Mesenchymal stem cell (in vitro differentiated cells and primary cell): ENCODE results near the gene USP15.
"Not testable (repeated sequence)": the region's sequence is repeated elsewhere in the genome, so short reads cannot be mapped to it uniquely, and the experiment has no call there.

Experiments
- DNase-seq: peaks from one replicate; pipeline ENCODE4 v3.0.0-alpha.2; 2013
- H2AFZ ChIP-seq: one replicate; pipeline ENCODE4 v1.6.1; 2013; ENCODE audit warnings: low read depth, mild to moderate bottlenecking, control low read depth, inconsistent platforms, low read length, moderate library complexity
- H2AK5ac ChIP-seq: 2 replicates; pipeline ENCODE4 v1.6.1; 2013; ENCODE audit warnings: low read length, moderate library complexity, mild to moderate bottlenecking, inconsistent platforms; ENCODE audit not compliant: severe bottlenecking
- H2BK120ac ChIP-seq: one replicate; pipeline ENCODE4 v1.6.1; 2013; ENCODE audit warnings: low read depth, mild to moderate bottlenecking, inconsistent platforms, low read length, moderate library complexity
- H2BK12ac ChIP-seq, 2 experiments: one replicate each; pipeline ENCODE4 v1.6.1; 2013; ENCODE audit warnings: inconsistent platforms in 2 of 2, low read length in 2 of 2, mild to moderate bottlenecking in 2 of 2, moderate library complexity in 2 of 2, control low read depth in 1 of 2
- H2BK15ac ChIP-seq: one replicate; pipeline ENCODE4 v1.6.1; 2013; ENCODE audit warnings: mild to moderate bottlenecking, low read depth, inconsistent platforms; ENCODE audit not compliant: poor library complexity, severe bottlenecking
- H2BK5ac ChIP-seq: 2 replicates; pipeline ENCODE4 v1.6.1; 2013; ENCODE audit warnings: low read depth, mild to moderate bottlenecking, low read length, control low read depth, inconsistent platforms; ENCODE audit not compliant: poor library complexity, severe bottlenecking
- H3K14ac ChIP-seq, 2 experiments: one replicate each; pipeline ENCODE4 v1.6.1; 2013; ENCODE audit warnings: inconsistent platforms in 2 of 2, low read length in 2 of 2, control low read depth in 1 of 2, mild to moderate bottlenecking in 1 of 2, moderate library complexity in 1 of 2
- H3K18ac ChIP-seq, 2 experiments: one replicate each; pipeline ENCODE4 v1.6.1; 2013; ENCODE audit warnings: inconsistent platforms in 2 of 2, low read length in 2 of 2, control low read depth in 1 of 2, low read depth in 1 of 2, mild to moderate bottlenecking in 1 of 2
- H3K23ac ChIP-seq, 2 experiments: one replicate each; pipeline ENCODE4 v1.6.1; 2013; ENCODE audit warnings: inconsistent platforms in 2 of 2, low read length in 2 of 2, mild to moderate bottlenecking in 2 of 2, moderate library complexity in 2 of 2, control low read depth in 1 of 2
- H3K27ac ChIP-seq: 2 replicates; pipeline ENCODE4 v1.5.1; 2013; ENCODE audit warnings: mild to moderate bottlenecking, moderate library complexity, low read length, control low read depth, inconsistent platforms; ENCODE audit not compliant: poor library complexity, severe bottlenecking
- H3K27me3 ChIP-seq, 2 experiments: 2 replicates each; pipeline versions ENCODE4 v1.6.1 to v1.7.0; 2013; ENCODE audit warnings: low read length in 2 of 2, mild to moderate bottlenecking in 2 of 2, moderate library complexity in 2 of 2, control low read depth in 1 of 2, inconsistent platforms in 1 of 2; ENCODE audit not compliant: control insufficient read depth in 1 of 2, insufficient read depth in 1 of 2
- H3K36me3 ChIP-seq, 2 experiments: 2 replicates each; pipeline versions ENCODE4 v1.6.1 to v1.7.0; 2013; ENCODE audit warnings: low read length in 2 of 2, control low read depth in 1 of 2, inconsistent platforms in 1 of 2, low read depth in 1 of 2, mild to moderate bottlenecking in 1 of 2; ENCODE audit not compliant: insufficient read depth in 2 of 2, control insufficient read depth in 1 of 2
- H3K4ac ChIP-seq, 2 experiments: one replicate each; pipeline ENCODE4 v1.6.1; 2013; ENCODE audit warnings: inconsistent platforms in 2 of 2, low read length in 2 of 2, mild to moderate bottlenecking in 2 of 2, moderate library complexity in 2 of 2, control low read depth in 1 of 2, low read depth in 1 of 2
- H3K4me1 ChIP-seq: 2 replicates; pipeline ENCODE4 v1.6.1; 2013; ENCODE audit warnings: low read depth, low read length, control low read depth; ENCODE audit not compliant: control insufficient read depth, insufficient read depth
- H3K4me2 ChIP-seq: 2 replicates; pipeline ENCODE4 v1.6.1; 2013; ENCODE audit warnings: low read length, mild to moderate bottlenecking, inconsistent platforms; ENCODE audit not compliant: poor library complexity, severe bottlenecking
- H3K4me3 ChIP-seq, 2 experiments: 2 replicates each; pipeline versions ENCODE4 v1.5.1 to v1.7.0; 2013; ENCODE audit warnings: low read length in 2 of 2, mild to moderate bottlenecking in 2 of 2, control low read depth in 1 of 2, low read depth in 1 of 2; ENCODE audit not compliant: insufficient read depth in 1 of 2
- H3K79me1 ChIP-seq: replicated peaks from 2 replicates; pipeline ENCODE4 v1.6.1; 2013; ENCODE audit warnings: mild to moderate bottlenecking, control low read depth, low read length, inconsistent platforms; ENCODE audit not compliant: poor library complexity, severe bottlenecking
- H3K9ac ChIP-seq: 2 replicates; pipeline ENCODE4 v1.7.0; 2013; ENCODE audit warnings: mild to moderate bottlenecking, low read length, moderate library complexity
- H3K9me3 ChIP-seq: 2 replicates; pipeline ENCODE4 v1.7.0; 2013; ENCODE audit warnings: mild to moderate bottlenecking, low read length; ENCODE audit not compliant: control insufficient read depth
- H4K8ac ChIP-seq: one replicate; pipeline ENCODE4 v1.6.1; 2013; ENCODE audit warnings: inconsistent platforms, mild to moderate bottlenecking, low read length, moderate library complexity
- H4K91ac ChIP-seq: one replicate; pipeline ENCODE4 v1.6.1; 2013; ENCODE audit warnings: mild to moderate bottlenecking, low read length, inconsistent platforms
- WGBS: methylation state at CpG from one replicate; pipeline ENCODE4 v1.1.7; 2013; ENCODE audit warnings: mixed read lengths; 5-methylcytosine and 5-hydroxymethylcytosine counted together

The USP15 gene

DNA sequence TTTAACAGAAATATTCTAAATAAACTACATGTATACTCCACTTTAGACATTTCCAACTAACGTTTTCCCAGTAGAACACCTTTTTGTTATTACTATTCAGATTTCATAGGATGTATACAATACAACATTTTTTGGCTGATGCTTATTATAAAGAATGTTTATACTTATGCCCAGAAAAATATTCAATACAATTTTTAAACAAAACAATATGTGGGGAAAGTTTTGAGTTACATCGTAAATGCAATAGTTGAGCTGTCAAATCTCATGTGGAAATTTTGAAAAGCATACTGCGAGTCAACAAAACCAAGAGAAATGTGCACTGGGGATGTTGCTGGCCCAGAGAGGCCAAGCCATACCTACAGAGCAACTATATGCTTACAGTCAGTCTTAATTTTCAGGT is 188.2 kb downstream of the USP15 start:
- WGBS = 90% methylated on average over 2 of the region's 3 CpGs
- H3K18ac ChIP-seq = no peak overlapping the region
- H3K23ac ChIP-seq = no peak overlapping the region
- H2BK12ac ChIP-seq = no peak overlapping the region
- no peak overlapping the region for H2AK5ac ChIP-seq
- no peak overlapping the region for H3K4me3 ChIP-seq
- no peaks in the 10 kb centered on the region for H3K79me1 ChIP-seq
- H2BK5ac ChIP-seq = no peak overlapping the region
- H3K27ac ChIP-seq = no peak overlapping the region
- H3K9me3 ChIP-seq = peaks cover 7% of the 10 kb centered on the region
- no peak overlapping the region for H2AFZ ChIP-seq
- H3K14ac ChIP-seq = no peak overlapping the region
- no peak overlapping the region for H2BK15ac ChIP-seq
- H4K8ac ChIP-seq = no peak overlapping the region
- no peak overlapping the region for H3K4me2 ChIP-seq
- no peak overlapping the region for H3K4ac ChIP-seq
- H3K4me1 ChIP-seq = no peaks in the 10 kb centered on the region
- DNase-seq = no peak
- no peaks in the 10 kb centered on the region for H3K36me3 ChIP-seq
- H3K9ac ChIP-seq = no peak overlapping the region
- H3K27me3 ChIP-seq = peaks cover 4 to 6% of the 10 kb centered on the region in 2 experiments
- H4K91ac ChIP-seq = no peak overlapping the region
- H2BK120ac ChIP-seq = no peak overlapping the region

GRCh38 chr12:62455429-62455828 is 195.2 kb downstream of the USP15 start:
- H3K36me3 ChIP-seq, H3K23ac ChIP-seq, H3K79me1 ChIP-seq, H2BK120ac ChIP-seq, H3K4me1 ChIP-seq, H2AK5ac ChIP-seq, H4K91ac ChIP-seq, H3K18ac ChIP-seq, H3K9me3 ChIP-seq, H3K4me3 ChIP-seq, H2BK15ac ChIP-seq, H3K27me3 ChIP-seq, H3K9ac ChIP-seq, H4K8ac ChIP-seq, H3K14ac ChIP-seq, H3K4me2 ChIP-seq, DNase-seq, H3K27ac ChIP-seq, H2BK5ac ChIP-seq, H2AFZ ChIP-seq, H2BK12ac ChIP-seq, H3K4ac ChIP-seq: not testable (repeated sequence)
- WGBS = 0% methylated on average over 1 of the region's 2 CpGs

GRCh38 chr12:62458626-62459025 is 198.4 kb downstream of the USP15 start:
- Histone ChIP-seq H2AFZ (no peak overlapping the region), H3K27me3 (no peaks in the 10 kb centered on the region), H2BK12ac (no peak overlapping the region), H2BK120ac (no peak overlapping the region), H3K9me3 (peaks cover 8% of the 10 kb centered on the region), H3K14ac (no peak overlapping the region), H3K18ac (no peak overlapping the region), H3K27ac (no peak overlapping the region), H3K4me2 (no peak overlapping the region), H3K23ac (no peak overlapping the region), H3K36me3 (no peaks in the 10 kb centered on the region), H4K91ac (no peak overlapping the region), H3K79me1 (no peaks in the 10 kb centered on the region), H2BK5ac (no peak overlapping the region), H3K4ac (no peak overlapping the region), H3K9ac (no peak overlapping the region), H2BK15ac (no peak overlapping the region), H4K8ac (no peak overlapping the region), H3K4me1 (no peaks in the 10 kb centered on the region), H3K4me3 (no peak overlapping the region), H2AK5ac (no peak overlapping the region)
- DNase-seq = no peak
- 96% methylated on average over 3 of the region's 3 CpGs for WGBS

GRCh38 chr12:62459976-62460375 is 199.8 kb downstream of the USP15 start:
- Histone ChIP-seq H3K27me3 (no peaks in the 10 kb centered on the region), H3K4me1 (no peaks in the 10 kb centered on the region)

More at GRCh38 chr12:62459976-62460375, 199.8 kb downstream of the USP15 start:
- Histone ChIP-seq H3K9ac (no peak overlapping the region), H4K91ac (no peak overlapping the region), H2AFZ (no peak overlapping the region), H3K4me2 (no peak overlapping the region), H4K8ac (no peak overlapping the region), H3K79me1 (no peaks in the 10 kb centered on the region), H2BK5ac (no peak overlapping the region), H2BK120ac (no peak overlapping the region), H3K14ac (no peak overlapping the region), H3K18ac (no peak overlapping the region), H2AK5ac (no peak overlapping the region), H3K23ac (no peak overlapping the region), H3K9me3 (peaks cover 10% of the 10 kb centered on the region), H3K4ac (no peak overlapping the region), H3K27ac (no peak overlapping the region), H3K36me3 (no peaks in the 10 kb centered on the region), H2BK15ac (no peak overlapping the region), H3K4me3 (no peak overlapping the region), H2BK12ac (no peak overlapping the region)
- no peak for DNase-seq
